H1 (cell line): ENCODE results near the gene SRRM2. TPM values are rescaled to one million over a fixed set of nuclear protein-coding genes. Genes with fewer than 3 reads are reported as not detected.

Source experiments
- CHD7 ChIP-seq: fragments of 300-600 bp; sonication (generic); IDR thresholded peaks from 2 replicates; pipeline ENCODE4 v1.7.1; 2012; ENCODE audit warnings: low read length, moderate library complexity, mild to moderate bottlenecking, inconsistent platforms; ENCODE audit not compliant: insufficient replicate concordance
- EGR1 ChIP-seq: IDR thresholded peaks from 2 replicates; pipeline ENCODE4 v1.6.1; 2011; ENCODE audit warnings: low read depth, low read length, borderline replicate concordance
- POLR2AphosphoS5 ChIP-seq: IDR thresholded peaks from 2 replicates; pipeline ENCODE4 v1.6.1; 2011; ENCODE audit warnings: low read depth, low read length
- SAP30 ChIP-seq: fragments of 300-600 bp; sonication (generic); IDR thresholded peaks from 2 replicates; pipeline ENCODE4 v1.7.1; 2012; ENCODE audit warnings: low read length, moderate library complexity, mild to moderate bottlenecking, inconsistent platforms; ENCODE audit not compliant: insufficient read depth, insufficient replicate concordance
- SP1 ChIP-seq: IDR thresholded peaks from 2 replicates; pipeline ENCODE4 v1.6.1; 2011; ENCODE audit warnings: low read depth, low read length
- YY1 ChIP-seq: IDR thresholded peaks from 2 replicates; pipeline ENCODE4 v1.6.1; 2011; ENCODE audit warnings: low read depth, mild to moderate bottlenecking, low read length
- polyA plus RNA-seq, 7 experiments: library from polyadenylated mRNA; depleted of rRNA in 3 of 7; stranded (reverse) in 5 of 7; unstranded in 2 of 7; fragments of >200 nt in 5 of 7; fragments of 200-250 nt in 2 of 7; gene quantifications; 1 replicate in 5 of 7; 2 replicates in 1 of 7; 4 replicates in 1 of 7; pipeline versions ENCODE4 v1.2.1 to v1.2.3, GENCODE V29; 2011 to 2013; ENCODE audit warnings: missing spikeins in 2 of 7, mixed read lengths in 2 of 7
- total RNA-seq: library from RNA; stranded (reverse); fragmentation: NEBNext Ultra II Directional; extraction: Animal tissue kit (Norgen Biotek cat#: 25700); gene quantifications from 2 replicates; pipeline ENCODE4 v1.2.1, GENCODE V29; 2021

SRRM2 gene
- total and polyA plus RNA-seq, 2 of the 8 experiments (the other 6 are each of a cell fraction or from before 2014, with no cell fraction given) = 300 to 579 TPM

DNA sequence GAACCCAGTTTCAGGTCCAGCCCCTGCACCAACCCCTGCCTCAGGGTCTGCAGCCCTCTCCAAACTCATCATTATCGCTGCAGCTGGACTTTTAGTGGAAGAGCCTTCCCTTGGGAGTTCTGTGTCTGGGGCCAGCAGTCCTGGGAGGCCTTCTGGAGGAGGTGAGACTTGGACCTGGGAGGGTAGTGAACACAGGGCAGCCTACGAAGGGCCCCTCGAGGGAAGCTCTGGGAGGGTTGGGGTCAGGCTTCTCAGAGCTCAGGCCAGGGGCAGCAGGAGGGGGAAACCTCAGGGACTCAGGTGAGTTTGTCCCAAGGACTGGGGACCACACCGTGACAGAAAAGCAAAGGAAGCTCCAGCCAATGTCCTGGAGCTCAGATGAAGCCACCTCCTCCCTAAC lies 11.3 kb upstream of the SRRM2 start (continued):
- TF ChIP-seq CHD7 (no peak), YY1 (no peak), SP1 (no peak), SAP30 (no peak), POLR2AphosphoS5 (no peak), EGR1 (no peak)
